WTC11 (cell line): ENCODE data around the gene KRTAP5-7.

Experiments used
- CREB1 ChIP-seq: sonication (generic); formaldehyde crosslinking; IDR thresholded peaks from 2 replicates; pipeline ENCODE4 v1.8.0; 2023; ENCODE audit warnings: mild to moderate bottlenecking, missing genetic modification reagents
- FOXJ3 ChIP-seq: sonication (generic); formaldehyde crosslinking; IDR thresholded peaks from 2 replicates; pipeline ENCODE4 v1.9.0; 2021; ENCODE audit warnings: missing genetic modification reagents, mild to moderate bottlenecking, borderline replicate concordance
- JUN ChIP-seq: sonication (generic); formaldehyde crosslinking; IDR thresholded peaks from 2 replicates; pipeline ENCODE4 v1.8.0; 2023; ENCODE audit warnings: mild to moderate bottlenecking, missing genetic modification reagents
- SP1 ChIP-seq: sonication (generic); formaldehyde crosslinking; conservative IDR thresholded peaks from 2 replicates; pipeline ENCODE4 v1.8.1; 2022; ENCODE audit warnings: missing genetic modification reagents
- ZNF138 ChIP-seq: sonication (generic); formaldehyde crosslinking; conservative IDR thresholded peaks from 2 replicates; pipeline ENCODE4 v1.8.1; 2022; ENCODE audit warnings: mild to moderate bottlenecking, moderate library complexity, missing genetic modification reagents
- ZNF232 ChIP-seq: sonication (generic); formaldehyde crosslinking; IDR thresholded peaks from 2 replicates; pipeline ENCODE4 v1.8.0; 2022; ENCODE audit warnings: mild to moderate bottlenecking, missing genetic modification reagents
- TF ChIP-seq, protein P1 (sequence below): fragments of 200-600 bp; IDR thresholded peaks from 2 replicates; pipeline ENCODE4 v1.8.0; 2022; ENCODE audit warnings: antibody characterized with exemption
- TF ChIP-seq, protein P2 (sequence below): sonication (generic); formaldehyde crosslinking; IDR thresholded peaks from 2 replicates; pipeline ENCODE4 v1.8.1; 2023; ENCODE audit warnings: mild to moderate bottlenecking, missing genetic modification reagents, moderate library complexity
- TF ChIP-seq, protein P3 (sequence below): sonication (generic); formaldehyde crosslinking; conservative IDR thresholded peaks from 2 replicates; pipeline ENCODE4 v1.8.1; 2022; ENCODE audit warnings: mild to moderate bottlenecking, missing genetic modification reagents
- TF ChIP-seq, protein P4 (sequence below): sonication (generic); formaldehyde crosslinking; IDR thresholded peaks from 2 replicates; pipeline ENCODE4 v1.8.0; 2022; ENCODE audit warnings: mild to moderate bottlenecking, missing genetic modification reagents
- TF ChIP-seq, protein P5 (sequence below): sonication (generic); formaldehyde crosslinking; IDR thresholded peaks from 2 replicates; pipeline ENCODE4 v1.8.1; 2022; ENCODE audit warnings: low read depth, missing genetic modification reagents, borderline replicate concordance

DNA sequence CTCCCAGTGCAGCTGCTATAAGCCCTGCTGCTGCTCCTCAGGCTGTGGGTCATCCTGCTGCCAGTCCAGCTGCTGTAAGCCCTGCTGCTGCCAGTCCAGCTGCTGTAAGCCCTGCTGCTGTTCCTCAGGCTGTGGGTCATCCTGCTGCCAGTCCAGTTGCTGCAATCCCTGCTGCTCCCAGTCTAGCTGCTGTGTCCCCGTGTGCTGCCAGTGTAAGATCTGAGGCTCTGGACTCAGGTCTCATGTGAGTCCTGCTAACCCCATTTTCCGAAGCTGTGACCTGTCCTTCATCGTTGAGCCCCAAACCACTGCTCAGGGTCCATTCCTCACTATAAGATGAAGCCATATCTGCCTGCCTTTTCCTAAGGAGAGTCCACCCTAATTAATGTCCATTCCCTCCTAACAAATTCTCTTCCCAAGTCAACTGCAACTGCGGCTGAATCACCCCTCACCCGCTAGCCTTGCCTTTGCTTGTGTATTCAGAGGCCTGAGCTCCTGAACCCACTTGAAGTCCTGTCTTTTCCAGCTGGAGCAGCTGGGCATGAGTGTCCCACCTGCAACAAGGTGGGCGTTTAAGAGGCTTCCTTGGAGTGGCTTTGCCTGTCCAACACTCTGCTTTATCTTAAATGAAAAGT is 626 bp downstream of the KRTAP5-7 start:
- TF ChIP-seq ZNF138 (no peak), JUN (CRISPR knock-in tag) (no peak), FOXJ3 (CRISPR knock-in tag) (no peak), SP1 (CRISPR knock-in tag) (no peak), CREB1 (CRISPR knock-in tag) (no peak), ZNF232 (no peak)
- TF ChIP-seq, protein P1, sequence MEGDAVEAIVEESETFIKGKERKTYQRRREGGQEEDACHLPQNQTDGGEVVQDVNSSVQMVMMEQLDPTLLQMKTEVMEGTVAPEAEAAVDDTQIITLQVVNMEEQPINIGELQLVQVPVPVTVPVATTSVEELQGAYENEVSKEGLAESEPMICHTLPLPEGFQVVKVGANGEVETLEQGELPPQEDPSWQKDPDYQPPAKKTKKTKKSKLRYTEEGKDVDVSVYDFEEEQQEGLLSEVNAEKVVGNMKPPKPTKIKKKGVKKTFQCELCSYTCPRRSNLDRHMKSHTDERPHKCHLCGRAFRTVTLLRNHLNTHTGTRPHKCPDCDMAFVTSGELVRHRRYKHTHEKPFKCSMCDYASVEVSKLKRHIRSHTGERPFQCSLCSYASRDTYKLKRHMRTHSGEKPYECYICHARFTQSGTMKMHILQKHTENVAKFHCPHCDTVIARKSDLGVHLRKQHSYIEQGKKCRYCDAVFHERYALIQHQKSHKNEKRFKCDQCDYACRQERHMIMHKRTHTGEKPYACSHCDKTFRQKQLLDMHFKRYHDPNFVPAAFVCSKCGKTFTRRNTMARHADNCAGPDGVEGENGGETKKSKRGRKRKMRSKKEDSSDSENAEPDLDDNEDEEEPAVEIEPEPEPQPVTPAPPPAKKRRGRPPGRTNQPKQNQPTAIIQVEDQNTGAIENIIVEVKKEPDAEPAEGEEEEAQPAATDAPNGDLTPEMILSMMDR: no peak
- TF ChIP-seq, protein P2, sequence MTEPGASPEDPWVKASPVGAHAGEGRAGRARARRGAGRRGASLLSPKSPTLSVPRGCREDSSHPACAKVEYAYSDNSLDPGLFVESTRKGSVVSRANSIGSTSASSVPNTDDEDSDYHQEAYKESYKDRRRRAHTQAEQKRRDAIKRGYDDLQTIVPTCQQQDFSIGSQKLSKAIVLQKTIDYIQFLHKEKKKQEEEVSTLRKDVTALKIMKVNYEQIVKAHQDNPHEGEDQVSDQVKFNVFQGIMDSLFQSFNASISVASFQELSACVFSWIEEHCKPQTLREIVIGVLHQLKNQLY: no peak
- TF ChIP-seq, protein P3, sequence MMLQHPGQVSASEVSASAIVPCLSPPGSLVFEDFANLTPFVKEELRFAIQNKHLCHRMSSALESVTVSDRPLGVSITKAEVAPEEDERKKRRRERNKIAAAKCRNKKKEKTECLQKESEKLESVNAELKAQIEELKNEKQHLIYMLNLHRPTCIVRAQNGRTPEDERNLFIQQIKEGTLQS: no peak
- TF ChIP-seq, protein P4, sequence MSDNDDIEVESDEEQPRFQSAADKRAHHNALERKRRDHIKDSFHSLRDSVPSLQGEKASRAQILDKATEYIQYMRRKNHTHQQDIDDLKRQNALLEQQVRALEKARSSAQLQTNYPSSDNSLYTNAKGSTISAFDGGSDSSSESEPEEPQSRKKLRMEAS (CRISPR knock-in tag): no peak
- TF ChIP-seq, protein P5, sequence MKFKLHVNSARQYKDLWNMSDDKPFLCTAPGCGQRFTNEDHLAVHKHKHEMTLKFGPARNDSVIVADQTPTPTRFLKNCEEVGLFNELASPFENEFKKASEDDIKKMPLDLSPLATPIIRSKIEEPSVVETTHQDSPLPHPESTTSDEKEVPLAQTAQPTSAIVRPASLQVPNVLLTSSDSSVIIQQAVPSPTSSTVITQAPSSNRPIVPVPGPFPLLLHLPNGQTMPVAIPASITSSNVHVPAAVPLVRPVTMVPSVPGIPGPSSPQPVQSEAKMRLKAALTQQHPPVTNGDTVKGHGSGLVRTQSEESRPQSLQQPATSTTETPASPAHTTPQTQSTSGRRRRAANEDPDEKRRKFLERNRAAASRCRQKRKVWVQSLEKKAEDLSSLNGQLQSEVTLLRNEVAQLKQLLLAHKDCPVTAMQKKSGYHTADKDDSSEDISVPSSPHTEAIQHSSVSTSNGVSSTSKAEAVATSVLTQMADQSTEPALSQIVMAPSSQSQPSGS (CRISPR knock-in tag): no peak
